ENCODE data around the gene PITPNM2. TPM values are rescaled to one million over a fixed set of nuclear protein-coding genes. Genes with fewer than 3 reads are reported as not detected.

The PITPNM2 gene
- polyA plus RNA-seq, 1 experiment = 1.3 TPM

DNA sequence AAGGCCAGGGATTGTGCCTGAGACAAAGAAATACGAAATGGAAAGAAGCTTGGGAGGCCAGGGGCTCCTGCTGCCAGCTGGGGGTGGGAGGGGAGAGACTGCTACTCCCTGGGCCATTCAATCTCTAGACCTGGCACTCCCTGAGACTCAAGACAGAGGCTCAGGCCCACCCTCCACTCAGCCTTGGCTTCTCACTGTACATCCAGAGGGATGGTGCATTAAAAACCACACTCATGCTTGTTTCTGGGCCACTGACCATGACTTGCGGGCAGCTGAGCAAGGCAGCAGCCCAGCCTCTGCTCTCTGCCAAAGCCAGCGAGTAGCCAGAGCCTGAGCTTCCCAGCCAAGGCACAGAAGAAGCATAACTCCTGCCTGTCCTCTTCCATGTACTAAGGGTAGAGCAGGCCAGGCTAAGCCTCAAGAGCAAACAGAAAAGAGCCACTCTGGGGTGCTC is 41.5 kb downstream of the PITPNM2 start:
- POLR2A ChIA-PET = no interaction called here
- no peak overlapping the region for H3K27ac ChIP-seq (ENCODE audit: low read depth, low read length)
- H3K9me3 ChIP-seq (ENCODE audit: control insufficient read depth, insufficient read depth, low read length) = no peaks in the 10 kb centered on the region; the same call in 1 of the 2 replicates
- CTCF ChIA-PET = interaction anchor here (0.9 kb wide), 1 partner anchor 65 kb away, joined by 3 read pairs; no protein-coding TSS in a partner anchor
- TF ChIP-seq, protein P1, sequence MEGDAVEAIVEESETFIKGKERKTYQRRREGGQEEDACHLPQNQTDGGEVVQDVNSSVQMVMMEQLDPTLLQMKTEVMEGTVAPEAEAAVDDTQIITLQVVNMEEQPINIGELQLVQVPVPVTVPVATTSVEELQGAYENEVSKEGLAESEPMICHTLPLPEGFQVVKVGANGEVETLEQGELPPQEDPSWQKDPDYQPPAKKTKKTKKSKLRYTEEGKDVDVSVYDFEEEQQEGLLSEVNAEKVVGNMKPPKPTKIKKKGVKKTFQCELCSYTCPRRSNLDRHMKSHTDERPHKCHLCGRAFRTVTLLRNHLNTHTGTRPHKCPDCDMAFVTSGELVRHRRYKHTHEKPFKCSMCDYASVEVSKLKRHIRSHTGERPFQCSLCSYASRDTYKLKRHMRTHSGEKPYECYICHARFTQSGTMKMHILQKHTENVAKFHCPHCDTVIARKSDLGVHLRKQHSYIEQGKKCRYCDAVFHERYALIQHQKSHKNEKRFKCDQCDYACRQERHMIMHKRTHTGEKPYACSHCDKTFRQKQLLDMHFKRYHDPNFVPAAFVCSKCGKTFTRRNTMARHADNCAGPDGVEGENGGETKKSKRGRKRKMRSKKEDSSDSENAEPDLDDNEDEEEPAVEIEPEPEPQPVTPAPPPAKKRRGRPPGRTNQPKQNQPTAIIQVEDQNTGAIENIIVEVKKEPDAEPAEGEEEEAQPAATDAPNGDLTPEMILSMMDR (IDR thresholded peaks at IDR 0.05; ENCODE audit: low read depth, low read length) = no peak
- no peak overlapping the region for H3K4me3 ChIP-seq (ENCODE audit: low read depth, low read length)
- no peak for DNase-seq (ENCODE audit: low read depth, low spot score)
- H3K27me3 ChIP-seq (ENCODE audit: control insufficient read depth, insufficient read depth, low read length) = no peaks in the 10 kb centered on the region

GRCh38 chr12:123108682-123109066 is 42.2 kb downstream of the PITPNM2 start:
- Histone ChIP-seq H3K27me3 (ENCODE audit: control insufficient read depth, insufficient read depth, low read length) (no peaks in the 10 kb centered on the region), H3K9me3 (ENCODE audit: control insufficient read depth, insufficient read depth, low read length) (no peaks in the 10 kb centered on the region; the same call in 1 of the 2 replicates), H3K4me3 (ENCODE audit: low read depth, low read length) (no peak overlapping the region), H3K27ac (ENCODE audit: low read depth, low read length) (no peak overlapping the region)
- POLR2A ChIA-PET = no interaction called here
- no peak for DNase-seq (ENCODE audit: low read depth, low spot score)
- TF ChIP-seq, protein P1 (IDR thresholded peaks at IDR 0.05; ENCODE audit: low read depth, low read length) = no peak
- CTCF ChIA-PET = no interaction called here

DNA sequence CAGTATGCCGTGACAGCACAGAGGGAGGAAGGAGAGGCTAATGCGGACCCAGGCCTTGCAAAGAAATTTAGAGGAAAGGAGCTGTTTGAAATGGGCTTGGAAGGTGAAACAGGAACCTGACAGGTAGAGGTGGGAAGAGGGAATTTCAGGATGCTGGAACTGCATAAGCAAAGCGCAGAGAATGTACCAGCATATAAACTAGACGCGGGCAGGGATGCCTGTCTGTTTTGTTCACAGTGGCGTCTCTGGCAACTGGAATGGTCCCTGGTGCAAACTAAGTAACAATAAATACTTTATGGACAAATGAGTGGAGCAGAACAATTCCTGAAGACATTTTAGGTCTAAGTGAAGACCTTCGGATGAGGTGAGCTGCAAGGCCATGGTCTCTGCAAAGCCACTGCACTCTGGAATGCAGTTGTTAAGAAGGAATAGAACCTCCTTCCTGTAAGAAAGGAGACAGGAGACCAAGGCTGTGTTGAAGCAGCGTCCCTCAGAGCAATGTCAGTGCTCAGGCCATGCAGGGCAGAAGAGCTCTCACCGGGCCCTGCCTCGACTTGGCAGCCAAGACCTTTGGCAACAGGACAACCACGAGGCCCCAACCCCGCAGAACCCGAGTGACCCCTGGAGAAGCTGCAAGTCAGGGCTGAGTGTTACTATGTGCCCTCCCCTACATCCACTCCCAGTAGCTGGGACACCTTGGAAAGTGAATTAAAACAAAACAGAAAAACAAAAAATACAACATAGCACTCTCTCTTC is 42.8 kb downstream of the PITPNM2 start:
- TF ChIP-seq, protein P1 (IDR thresholded peaks at IDR 0.05; ENCODE audit: low read depth, low read length) = no peak
- POLR2A ChIA-PET = no interaction called here
- H3K27ac ChIP-seq (ENCODE audit: low read depth, low read length) = no peak overlapping the region
- CTCF ChIA-PET = no interaction called here
- no peaks in the 10 kb centered on the region for H3K27me3 ChIP-seq (ENCODE audit: control insufficient read depth, insufficient read depth, low read length)
- H3K9me3 ChIP-seq (ENCODE audit: control insufficient read depth, insufficient read depth, low read length) = no peaks in the 10 kb centered on the region; the same call in 1 of the 2 replicates
- no peak for DNase-seq (ENCODE audit: low read depth, low spot score)
- no peak overlapping the region for H3K4me3 ChIP-seq (ENCODE audit: low read depth, low read length)

DNA sequence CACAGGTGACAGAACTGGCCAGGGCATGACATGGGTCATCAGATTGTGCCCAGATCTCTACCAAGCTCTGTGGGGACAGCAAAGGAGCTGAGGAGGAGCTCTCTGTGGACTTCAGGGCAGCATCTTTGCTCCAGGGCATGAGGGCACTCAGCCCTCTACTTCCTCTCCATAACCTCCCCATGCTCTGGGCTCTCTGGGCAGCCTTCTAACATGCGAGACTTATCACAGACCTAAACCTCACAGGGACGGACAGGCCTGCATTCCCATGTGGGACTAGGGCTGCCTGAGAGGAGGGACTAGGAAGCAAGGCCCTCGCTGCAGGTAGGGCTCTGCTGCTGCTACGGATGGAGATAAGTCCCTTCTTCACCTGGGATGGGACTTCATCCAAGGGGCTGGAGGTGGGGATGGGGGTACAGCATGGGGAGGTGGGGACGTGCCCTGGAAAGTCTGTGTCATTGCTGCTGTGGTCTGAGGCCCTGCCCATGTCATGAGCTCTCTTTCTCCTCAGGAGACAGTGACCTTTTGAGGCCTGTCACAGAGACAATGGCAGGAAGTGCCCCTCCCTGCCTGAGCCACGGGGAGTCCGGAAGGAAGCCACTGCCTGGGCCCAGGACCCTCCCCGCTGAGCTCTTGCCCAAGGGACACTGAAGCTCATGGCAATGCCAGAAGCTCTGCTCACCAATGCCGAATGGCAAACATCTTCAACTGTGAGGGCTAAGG is 44.1 kb downstream of the PITPNM2 start:
- Histone ChIP-seq H3K27me3 (ENCODE audit: control insufficient read depth, insufficient read depth, low read length) (no peaks in the 10 kb centered on the region), H3K4me3 (ENCODE audit: low read depth, low read length) (no peak overlapping the region), H3K27ac (ENCODE audit: low read depth, low read length) (no peak overlapping the region), H3K9me3 (ENCODE audit: control insufficient read depth, insufficient read depth, low read length) (no peaks in the 10 kb centered on the region; the same call in 1 of the 2 replicates)
- CTCF ChIA-PET = no interaction called here
- TF ChIP-seq, protein P1 (IDR thresholded peaks at IDR 0.05; ENCODE audit: low read depth, low read length) = no peak
- POLR2A ChIA-PET = no interaction called here
- DNase-seq (ENCODE audit: low read depth, low spot score) = no peak
